ENCODE results near the gene RHOC.

- TF ChIP-seq CTCF (IDR thresholded peaks at IDR 0.05; ENCODE audit: low read length) (no peak), EZH2 (IDR thresholded peaks at IDR 0.05; ENCODE audit: borderline replicate concordance, low read length) (no peak)
Observed at GRCh38 chr1:112665857-112666256, 41.1 kb downstream of the RHOC start.
